GM23338 (cell line): Measurements from ENCODE around the gene ZNF518B. TPM values are rescaled to one million over a fixed set of nuclear protein-coding genes. Genes with fewer than 3 reads are reported as not detected.

Source experiments
- ATAC-seq: fragments of 200-7000 bp; cut with Tn5 transposase; 3 replicates; pipeline ENCODE4 v1.9.1; 2020
- DNase-seq: peaks from one replicate; pipeline ENCODE4 v3.0.0-alpha.2; 2015; ENCODE audit warnings: low spot score
- H2AFZ ChIP-seq: fragments of 200-600 bp; sonication (generic); 2 replicates; pipeline ENCODE4 v1.8.0; 2016; ENCODE audit warnings: antibody characterized with exemption, mild to moderate bottlenecking, moderate library complexity
- H3F3A ChIP-seq: fragments of 200-600 bp; sonication (generic); replicated peaks from 2 replicates; pipeline ENCODE4 v1.8.0; 2017; ENCODE audit warnings: antibody characterized with exemption, mixed run types, low read depth
- H3K27ac ChIP-seq: fragments of 200-600 bp; sonication (generic); 2 replicates; pipeline ENCODE4 v1.6.1; 2016; ENCODE audit warnings: low read depth
- H3K27me3 ChIP-seq: fragments of 200-600 bp; sonication (generic); 2 replicates; pipeline ENCODE4 v1.8.0; 2016; ENCODE audit warnings: mild to moderate bottlenecking, mixed run types, moderate library complexity; ENCODE audit not compliant: insufficient read depth
- H3K36me3 ChIP-seq: fragments of 200-600 bp; sonication (generic); 2 replicates; pipeline ENCODE4 v1.8.0; 2016; ENCODE audit warnings: mild to moderate bottlenecking; ENCODE audit not compliant: insufficient read depth
- H3K4me1 ChIP-seq: fragments of 200-600 bp; sonication (generic); 2 replicates; pipeline ENCODE4 v1.8.0; 2016; ENCODE audit warnings: mild to moderate bottlenecking, moderate library complexity; ENCODE audit not compliant: insufficient read depth
- H3K4me2 ChIP-seq: fragments of 200-600 bp; sonication (generic); 2 replicates; pipeline ENCODE4 v1.7.1; 2017; ENCODE audit warnings: mixed run types
- H3K4me3 ChIP-seq: fragments of 200-600 bp; sonication (generic); 2 replicates; pipeline ENCODE4 v1.6.1; 2016; ENCODE audit warnings: mixed run types
- H3K79me2 ChIP-seq: fragments of 200-600 bp; sonication (generic); replicated peaks from 2 replicates; pipeline ENCODE4 v1.8.0; 2017; ENCODE audit warnings: mild to moderate bottlenecking; ENCODE audit not compliant: insufficient read depth
- H3K9me2 ChIP-seq: fragments of 200-600 bp; sonication (generic); 2 replicates; pipeline ENCODE4 v1.8.0; 2017; ENCODE audit not compliant: insufficient read depth
- H4K20me1 ChIP-seq: fragments of 200-600 bp; sonication (generic); replicated peaks from 2 replicates; pipeline ENCODE4 v1.8.0; 2017; ENCODE audit warnings: mild to moderate bottlenecking; ENCODE audit not compliant: insufficient read depth
- H3K27ac Mint-ChIP-seq: 2 replicates; pipeline ENCODE4 v1.8.0; 2020; ENCODE audit warnings: inconsistent platforms, mild to moderate bottlenecking, moderate library complexity, mixed read lengths
- H3K27me3 Mint-ChIP-seq: 3 replicates; pipeline ENCODE4 v1.8.0; 2022; ENCODE audit warnings: low read depth, mild to moderate bottlenecking, moderate library complexity, mixed read lengths, inconsistent platforms; ENCODE audit not compliant: insufficient read depth, poor library complexity
- H3K36me3 Mint-ChIP-seq: 3 replicates; pipeline ENCODE4 v1.8.0; 2021; ENCODE audit warnings: low read depth, mild to moderate bottlenecking, inconsistent platforms, moderate library complexity, mixed read lengths
- H3K4me1 Mint-ChIP-seq: 3 replicates; pipeline ENCODE4 v1.8.0; 2020; ENCODE audit warnings: mild to moderate bottlenecking, inconsistent platforms, mixed read lengths
- H3K4me3 Mint-ChIP-seq: 3 replicates; pipeline ENCODE4 v1.8.0; 2021; ENCODE audit warnings: moderate library complexity, mild to moderate bottlenecking, inconsistent platforms, mixed read lengths
- H3K9me3 Mint-ChIP-seq: 3 replicates; pipeline ENCODE4 v1.8.0; 2020; ENCODE audit warnings: moderate library complexity, mild to moderate bottlenecking, inconsistent platforms, mixed read lengths
- CREB1 ChIP-seq: fragments of 250-450 bp; sonication (Bioruptor Pico); IDR thresholded peaks from 2 replicates; pipeline ENCODE4 v1.5.0; 2020; ENCODE audit warnings: low read depth, mild to moderate bottlenecking, moderate library complexity
- ETS1 ChIP-seq: IDR thresholded peaks from 2 replicates; pipeline ENCODE4 v1.6.1; 2016; ENCODE audit warnings: antibody characterized with exemption
- EZH2 ChIP-seq: fragments of 200-600 bp; sonication (generic); IDR thresholded peaks from one replicate; pipeline ENCODE4 v1.8.0; 2017; ENCODE audit warnings: antibody characterized with exemption, mild to moderate bottlenecking, low read depth; ENCODE audit not compliant: unreplicated experiment
- EZH2phosphoT487 ChIP-seq: fragments of 200-600 bp; sonication (generic); IDR thresholded peaks from one replicate; pipeline ENCODE4 v1.8.1; 2018; ENCODE audit warnings: antibody characterized with exemption; ENCODE audit not compliant: unreplicated experiment
- JUNB ChIP-seq: IDR thresholded peaks from one replicate; pipeline ENCODE4 v1.6.1; 2016; ENCODE audit warnings: antibody characterized with exemption; ENCODE audit not compliant: unreplicated experiment
- NANOG ChIP-seq: IDR thresholded peaks from 2 replicates; pipeline ENCODE4 v1.6.1; 2016; ENCODE audit warnings: antibody characterized with exemption, borderline replicate concordance
- POLR2AphosphoS5 ChIP-seq: IDR thresholded peaks from 2 replicates; pipeline ENCODE4 v1.6.1; 2016; ENCODE audit warnings: antibody characterized with exemption, low read depth
- STAT1 ChIP-seq: IDR thresholded peaks from one replicate; pipeline ENCODE4 v1.6.1; 2016; ENCODE audit warnings: antibody characterized with exemption; ENCODE audit not compliant: unreplicated experiment
- ZNF331 ChIP-seq: fragments of 250-450 bp; sonication (Bioruptor Pico); IDR thresholded peaks from 2 replicates; pipeline ENCODE4 v1.5.0; 2020; ENCODE audit warnings: low read depth, mild to moderate bottlenecking, moderate library complexity
- ZNF462 ChIP-seq: fragments of 250-450 bp; sonication (Bioruptor Pico); IDR thresholded peaks from 2 replicates; pipeline ENCODE4 v1.5.0; 2020; ENCODE audit warnings: mild to moderate bottlenecking, moderate library complexity
- polyA plus RNA-seq: library from polyadenylated mRNA; unstranded; fragments of >200 nt; fragmentation: Nextera tagmentation; extraction: Ambion mirVana; gene quantifications from 2 replicates; pipeline ENCODE4 v1.2.1, GENCODE V29; 2016
- total RNA-seq: library from RNA; depleted of rRNA; stranded (reverse); fragments of >200 nt; shearing (Covaris generic); gene quantifications from 2 replicates; pipeline ENCODE4 v1.2.3, GENCODE V29; 2014

The ZNF518B gene
- total and polyA plus RNA-seq, 2 experiments from 2014 or later, result 2.9 to 10.8 TPM

GRCh38 chr4:10500776-10501175 lies 43.5 kb upstream of the ZNF518B start:
- peaks cover 2% of the 10 kb centered on the region; the same call in 1 of the 2 replicates for H3K9me2 ChIP-seq
- peaks cover 22% of the 10 kb centered on the region for H3K4me1 ChIP-seq
- H3K27ac ChIP-seq, result no peak overlapping the region
- H3K9me3 Mint-ChIP-seq, result no peaks in the 10 kb centered on the region
- H3K27me3 ChIP-seq, result peaks cover 10% of the 10 kb centered on the region
- TF ChIP-seq ZNF462 (CRISPR knock-in tag) (no peak), ETS1 (no peak), CREB1 (CRISPR knock-in tag) (no peak)
- H3K36me3 Mint-ChIP-seq, result no peaks in the 10 kb centered on the region
- ATAC-seq (no peak), DNase-seq (peak; percentile 17)
- no peaks in the 10 kb centered on the region for H3K79me2 ChIP-seq
- H3K27me3 Mint-ChIP-seq, result peaks cover 15% of the 10 kb centered on the region
- H3K4me1 Mint-ChIP-seq, result peaks cover 42% of the 10 kb centered on the region
- H3K4me3 Mint-ChIP-seq, result no peak overlapping the region
- H3K4me2 ChIP-seq, result no peak overlapping the region
- H3K36me3 ChIP-seq, result no peaks in the 10 kb centered on the region
- H3K27ac Mint-ChIP-seq, result no peak overlapping the region
- H3K4me3 ChIP-seq, result no peak overlapping the region
- H4K20me1 ChIP-seq, result no peaks in the 10 kb centered on the region
- peaks cover 8% of the 10 kb centered on the region; the same call in 1 of the 2 replicates for H3F3A ChIP-seq
- H2AFZ ChIP-seq, result no peak overlapping the region

- Histone ChIP-seq H3K4me1 (peaks cover 34% of the 10 kb centered on the region), H3K27me3 (peaks cover 30% of the 10 kb centered on the region), H3K27ac (peak overlapping the region; percentile 82), H3K4me2 (peak overlapping the region; percentile 56), H3K79me2 (no peaks in the 10 kb centered on the region), H2AFZ (no peak overlapping the region), H3K4me3 (peak overlapping the region; percentile 32), H4K20me1 (no peaks in the 10 kb centered on the region), H3F3A (peaks cover 12% of the 10 kb centered on the region), H3K36me3 (no peaks in the 10 kb centered on the region), H3K9me2 (no peaks in the 10 kb centered on the region; the same call in 1 of the 2 replicates)
- peak overlapping the region; percentile 55; the same call in 1 of the 2 replicates for H3K27ac Mint-ChIP-seq
- peaks cover 58% of the 10 kb centered on the region for H3K4me1 Mint-ChIP-seq
- no peaks in the 10 kb centered on the region for H3K36me3 Mint-ChIP-seq
- H3K4me3 Mint-ChIP-seq, result peak overlapping the region; percentile 26
- DNase-seq (peak; percentile 91), ATAC-seq (peak; percentile 93)
- no peaks in the 10 kb centered on the region; the same call in 2 of the 3 replicates for H3K9me3 Mint-ChIP-seq
- peaks cover 31% of the 10 kb centered on the region for H3K27me3 Mint-ChIP-seq
- peak; percentile 24; the same call in 1 of the 2 replicates for TF ChIP-seq POLR2AphosphoS5
- no peak for TF ChIP-seq EZH2
- TF ChIP-seq ETS1, result no peak
- peak; percentile 92 for TF ChIP-seq NANOG
- no peak for TF ChIP-seq STAT1
- no peak for TF ChIP-seq JUNB
- TF ChIP-seq ZNF331 (CRISPR knock-in tag), result no peak
- no peak for TF ChIP-seq EZH2phosphoT487
- 0 out of 2 replicates have a peak, but pooled peaks have one; percentile 3 for TF ChIP-seq CREB1 (CRISPR knock-in tag)
Measured at GRCh38 chr4:10496200-10496599, 39.0 kb upstream of the ZNF518B start.
